Smooth muscle cell (in vitro differentiated cells): Measurements from ENCODE around the gene DOCK6. TPM values are rescaled to one million over a fixed set of nuclear protein-coding genes. Genes with fewer than 3 reads are reported as not detected.

Source experiments
- DNase-seq: peaks from one replicate; lab custom pipeline; 2025; ENCODE audit not compliant: unreplicated experiment; lab: John Stamatoyannopoulos, UW
- H2AFZ ChIP-seq: fragments of 200-600 bp; sonication (generic); 2 replicates; pipeline ENCODE4 v1.6.0; 2016; ENCODE audit warnings: antibody characterized with exemption, low read depth, mild to moderate bottlenecking
- H3F3A ChIP-seq: fragments of 200-600 bp; sonication (generic); 2 replicates; pipeline ENCODE4 v1.6.0; 2017; ENCODE audit warnings: antibody characterized with exemption, low read depth
- H3K27ac ChIP-seq: fragments of 200-600 bp; sonication (generic); 2 replicates; pipeline ENCODE4 v1.5.1; 2016; ENCODE audit warnings: low read depth, mild to moderate bottlenecking
- H3K27me3 ChIP-seq: fragments of 200-600 bp; sonication (generic); 2 replicates; pipeline ENCODE4 v1.6.1; 2016; ENCODE audit warnings: low read depth, mild to moderate bottlenecking
- H3K36me3 ChIP-seq: fragments of 200-600 bp; sonication (generic); 2 replicates; pipeline ENCODE4 v1.5.1; 2016; ENCODE audit warnings: low read depth
- H3K4me1 ChIP-seq: fragments of 200-600 bp; sonication (generic); 2 replicates; pipeline ENCODE4 v1.5.1; 2016; ENCODE audit warnings: low read depth
- H3K4me2 ChIP-seq: fragments of 200-600 bp; sonication (generic); 2 replicates; pipeline ENCODE4 v1.6.0; 2016; ENCODE audit warnings: mild to moderate bottlenecking
- H3K4me3 ChIP-seq: fragments of 200-600 bp; sonication (generic); 2 replicates; pipeline ENCODE4 v1.5.1; 2016; ENCODE audit warnings: mild to moderate bottlenecking
- H3K79me2 ChIP-seq: fragments of 200-600 bp; sonication (generic); 2 replicates; pipeline ENCODE4 v1.6.0; 2016; ENCODE audit warnings: low read depth, mild to moderate bottlenecking
- H3K9ac ChIP-seq: fragments of 200-600 bp; sonication (generic); 2 replicates; pipeline ENCODE4 v1.6.0; 2016; ENCODE audit warnings: low read depth
- H3K9me3 ChIP-seq: fragments of 200-600 bp; sonication (generic); replicated peaks from 2 replicates; pipeline ENCODE4 v1.5.1; 2016; ENCODE audit warnings: low read depth
- H4K20me1 ChIP-seq: fragments of 200-600 bp; sonication (generic); 2 replicates; pipeline ENCODE4 v1.6.0; 2016; ENCODE audit warnings: low read depth
- CTCF ChIP-seq: fragments of 200-600 bp; sonication (generic); IDR thresholded peaks from 2 replicates; pipeline ENCODE4 v1.5.1; 2017; ENCODE audit warnings: borderline replicate concordance, mild to moderate bottlenecking, antibody characterized with exemption; ENCODE audit not compliant: insufficient read depth, poor library complexity, severe bottlenecking
- WGBS: methylation state at CpG from one replicate; pipeline ENCODE4 v1.1.7; 2016; ENCODE audit warnings: low lambda C conversion rate; 5-methylcytosine and 5-hydroxymethylcytosine counted together
- polyA plus RNA-seq: library from polyadenylated mRNA; unstranded; fragments of >200 nt; fragmentation: Nextera tagmentation; extraction: Ambion mirVana; gene quantifications from 2 replicates; pipeline ENCODE4 v1.2.1, GENCODE V29; 2016
- total RNA-seq: library from RNA; depleted of rRNA; stranded (reverse); fragments of >200 nt; gene quantifications from 2 replicates; pipeline ENCODE4 v1.2.3, GENCODE V29; 2014

The DOCK6 gene
- total and polyA plus RNA-seq, 2 experiments from 2014 or later, result 13.8 to 14.8 TPM

GRCh38 chr19:11274533-11275086 is 12.3 kb upstream of the DOCK6 start:
- H3F3A ChIP-seq, result no peaks in the 10 kb centered on the region
- no peak overlapping the region for H2AFZ ChIP-seq
- H3K79me2 ChIP-seq, result no peaks in the 10 kb centered on the region
- H3K4me3 ChIP-seq, result no peak overlapping the region
- no peaks in the 10 kb centered on the region for H4K20me1 ChIP-seq
- H3K27me3 ChIP-seq, result no peaks in the 10 kb centered on the region
- H3K36me3 ChIP-seq, result no peaks in the 10 kb centered on the region
- no peaks in the 10 kb centered on the region for H3K4me1 ChIP-seq
- H3K9ac ChIP-seq, result no peak overlapping the region
- no peaks in the 10 kb centered on the region for H3K9me3 ChIP-seq
- H3K4me2 ChIP-seq, result no peak overlapping the region
- WGBS, result 76% methylated on average over 4 of the region's 4 CpGs
- H3K27ac ChIP-seq, result no peak overlapping the region
- no peak for TF ChIP-seq CTCF
- no peak for DNase-seq

GRCh38 chr19:11273989-11274388 is 11.7 kb upstream of the DOCK6 start:
- WGBS, result 96% methylated on average over 5 of the region's 5 CpGs
- no peaks in the 10 kb centered on the region for H3F3A ChIP-seq
- no peaks in the 10 kb centered on the region for H3K36me3 ChIP-seq
- H4K20me1 ChIP-seq, result no peaks in the 10 kb centered on the region
- H3K27me3 ChIP-seq, result no peaks in the 10 kb centered on the region
- no peak overlapping the region for H3K4me2 ChIP-seq
- no peak for DNase-seq
- no peak overlapping the region for H3K9ac ChIP-seq
- H3K4me1 ChIP-seq, result no peaks in the 10 kb centered on the region
- H3K9me3 ChIP-seq, result no peaks in the 10 kb centered on the region
- H3K79me2 ChIP-seq, result no peaks in the 10 kb centered on the region
- no peak overlapping the region for H3K4me3 ChIP-seq
- H3K27ac ChIP-seq, result no peak overlapping the region
- TF ChIP-seq CTCF, result no peak
- H2AFZ ChIP-seq, result no peak overlapping the region

DNA sequence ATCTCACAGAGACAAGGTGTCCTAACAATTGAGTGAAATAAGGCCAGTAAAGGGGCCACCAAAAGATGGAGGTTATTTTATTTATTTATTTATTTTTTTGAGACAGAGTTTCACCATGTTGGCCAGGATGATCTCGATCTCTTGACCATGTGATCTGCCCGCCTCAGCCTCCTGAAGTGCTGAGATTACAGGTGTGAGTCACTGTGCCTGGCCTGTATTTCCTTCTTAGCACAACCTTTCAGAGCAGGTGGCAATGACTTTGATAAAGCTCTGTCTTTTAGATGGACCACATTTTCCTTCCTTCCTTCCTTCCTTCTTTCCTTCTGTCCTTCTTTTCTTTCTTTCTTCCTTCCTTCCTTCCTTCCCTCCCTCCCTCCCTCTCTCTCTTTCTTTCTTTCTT is 11.0 kb upstream of the DOCK6 start:
- Histone ChIP-seq H3K27ac (no peak overlapping the region), H3K4me3 (no peak overlapping the region), H3K4me1 (no peaks in the 10 kb centered on the region), H3K79me2 (no peaks in the 10 kb centered on the region), H2AFZ (no peak overlapping the region), H3K27me3 (no peaks in the 10 kb centered on the region), H3K4me2 (no peak overlapping the region), H3K9ac (no peak overlapping the region), H3K9me3 (no peaks in the 10 kb centered on the region), H3F3A (no peaks in the 10 kb centered on the region), H4K20me1 (no peaks in the 10 kb centered on the region), H3K36me3 (no peaks in the 10 kb centered on the region)
- TF ChIP-seq CTCF, result no peak
- no peak for DNase-seq
- 73% methylated on average over 2 of the region's 2 CpGs for WGBS

- Histone ChIP-seq H3K27ac (no peak overlapping the region), H3K9ac (no peak overlapping the region), H3F3A (no peaks in the 10 kb centered on the region), H3K27me3 (no peaks in the 10 kb centered on the region), H3K4me2 (no peak overlapping the region), H3K4me1 (no peaks in the 10 kb centered on the region), H3K79me2 (no peaks in the 10 kb centered on the region), H3K9me3 (no peaks in the 10 kb centered on the region), H2AFZ (no peak overlapping the region), H3K4me3 (no peak overlapping the region), H4K20me1 (no peaks in the 10 kb centered on the region), H3K36me3 (no peaks in the 10 kb centered on the region)
- no peak for TF ChIP-seq CTCF
- WGBS, result 84% methylated on average over 7 of the region's 7 CpGs
- no peak for DNase-seq
Measured at GRCh38 chr19:11269408-11269807, 7.1 kb upstream of the DOCK6 start.
